Karpas-422 (cell line): ENCODE results near the gene HMGCR. TPM values are rescaled to one million over a fixed set of nuclear protein-coding genes. Genes with fewer than 3 reads are reported as not detected.

ENCODE experiments used
- DNase-seq: peaks from one replicate; pipeline ENCODE4 v3.0.0-alpha.2; 2015
- H2AFZ ChIP-seq: fragments of 200-600 bp; sonication (generic); 2 replicates; pipeline ENCODE4 v1.6.1; 2014; ENCODE audit warnings: antibody characterized with exemption, low read length, mixed read lengths
- H3K27ac ChIP-seq: fragments of 200-600 bp; sonication (generic); 2 replicates; pipeline ENCODE4 v1.5.1; 2014; ENCODE audit warnings: mild to moderate bottlenecking, low read length, moderate library complexity
- H3K27me3 ChIP-seq: fragments of 200-600 bp; sonication (generic); 2 replicates; pipeline ENCODE4 v1.6.1; 2014; ENCODE audit warnings: low read length, mixed read lengths
- H3K36me3 ChIP-seq: fragments of 200-600 bp; sonication (generic); 2 replicates; pipeline ENCODE4 v1.6.1; 2014; ENCODE audit warnings: low read length, mixed read lengths; ENCODE audit not compliant: insufficient read depth
- H3K4me1 ChIP-seq: fragments of 200-600 bp; sonication (generic); 2 replicates; pipeline ENCODE4 v1.6.1; 2014; ENCODE audit warnings: mild to moderate bottlenecking, low read length, mixed read lengths
- H3K4me2 ChIP-seq: fragments of 200-600 bp; sonication (generic); 2 replicates; pipeline ENCODE4 v1.6.1; 2014; ENCODE audit warnings: low read length, low read depth, mild to moderate bottlenecking; ENCODE audit not compliant: poor library complexity, severe bottlenecking
- H3K4me3 ChIP-seq: fragments of 200-600 bp; sonication (generic); 2 replicates; pipeline ENCODE4 v1.5.1; 2014; ENCODE audit warnings: mild to moderate bottlenecking, antibody characterized with exemption, low read length, mixed read lengths
- H3K79me2 ChIP-seq: fragments of 200-600 bp; sonication (generic); 2 replicates; pipeline ENCODE4 v1.6.1; 2014; ENCODE audit warnings: mild to moderate bottlenecking, low read length, mixed read lengths
- H3K9ac ChIP-seq: fragments of 200-600 bp; sonication (generic); 2 replicates; pipeline ENCODE4 v1.6.0; 2014; ENCODE audit warnings: low read length
- H3K9me2 ChIP-seq: fragments of 200-600 bp; sonication (generic), shearing (Covaris generic); replicated peaks from 2 replicates; pipeline ENCODE4 v1.6.0; 2014; ENCODE audit warnings: mild to moderate bottlenecking, low read length, moderate library complexity; ENCODE audit not compliant: insufficient read depth
- H3K9me3 ChIP-seq: fragments of 300-700, 200-600 bp; sonication (generic); 2 replicates; pipeline ENCODE4 v1.6.1; 2014; ENCODE audit warnings: low read length, mixed read lengths
- H4K20me1 ChIP-seq: fragments of 200-600 bp; sonication (generic); 2 replicates; pipeline ENCODE4 v1.6.1; 2014; ENCODE audit warnings: mild to moderate bottlenecking, antibody characterized with exemption, low read length, low read depth; ENCODE audit not compliant: insufficient read depth
- total RNA-seq: library from RNA; depleted of rRNA; stranded (reverse); fragments of >200 nt; shearing (Covaris generic); gene quantifications from 2 replicates; pipeline ENCODE4 v1.2.3, GENCODE V29; 2014; ENCODE audit warnings: low replicate concordance

HMGCR gene
- total RNA-seq, 1 experiment from 2014 or later: 172 TPM

- no peak overlapping the region for H3K4me2 ChIP-seq
- peaks cover 4% of the 10 kb centered on the region; the same call in 1 of the 2 replicates for H4K20me1 ChIP-seq
- no peak overlapping the region for H3K4me3 ChIP-seq
- H3K9me2 ChIP-seq: no peaks in the 10 kb centered on the region
- no peaks in the 10 kb centered on the region for H3K27me3 ChIP-seq
- H3K36me3 ChIP-seq: peaks cover 87% of the 10 kb centered on the region
- H3K9ac ChIP-seq: no peak overlapping the region
- H3K79me2 ChIP-seq: peaks cover 72% of the 10 kb centered on the region
- H3K4me1 ChIP-seq: no peaks in the 10 kb centered on the region
- H3K27ac ChIP-seq: no peak overlapping the region
- H2AFZ ChIP-seq: no peak overlapping the region
- no peaks in the 10 kb centered on the region for H3K9me3 ChIP-seq
- no peak for DNase-seq
These were observed 11.2 kb downstream of the HMGCR start for GRCh38 chr5:75348241-75348640.

DNA sequence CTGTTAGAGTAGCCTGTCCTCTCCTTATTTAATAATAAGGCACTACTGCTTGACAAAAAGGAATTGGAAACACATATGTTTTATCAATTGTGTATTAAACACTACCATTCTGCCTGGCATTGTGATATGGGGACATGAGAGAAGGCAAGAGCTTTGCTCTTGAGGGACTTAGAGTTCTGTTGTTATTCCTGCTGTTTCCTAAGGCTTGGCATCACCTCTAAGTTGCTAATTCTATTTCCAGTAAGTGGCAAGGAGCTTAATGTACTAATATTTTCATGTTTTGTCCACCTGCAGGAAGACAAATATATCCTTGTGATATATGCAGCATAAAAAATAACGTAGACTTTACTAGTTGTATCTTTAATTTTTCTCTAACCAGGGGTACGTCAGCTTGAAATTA lies 12.6 kb downstream of the HMGCR start:
- Histone ChIP-seq H3K4me3 (no peak overlapping the region), H3K4me1 (no peaks in the 10 kb centered on the region), H3K9me3 (no peaks in the 10 kb centered on the region), H3K9ac (no peak overlapping the region), H3K27me3 (no peaks in the 10 kb centered on the region), H3K9me2 (no peaks in the 10 kb centered on the region), H3K36me3 (peaks cover 86% of the 10 kb centered on the region), H2AFZ (no peak overlapping the region), H4K20me1 (no peaks in the 10 kb centered on the region; the same call in 1 of the 2 replicates), H3K4me2 (no peak overlapping the region), H3K79me2 (peaks cover 60% of the 10 kb centered on the region), H3K27ac (no peak overlapping the region)
- DNase-seq: no peak

DNA sequence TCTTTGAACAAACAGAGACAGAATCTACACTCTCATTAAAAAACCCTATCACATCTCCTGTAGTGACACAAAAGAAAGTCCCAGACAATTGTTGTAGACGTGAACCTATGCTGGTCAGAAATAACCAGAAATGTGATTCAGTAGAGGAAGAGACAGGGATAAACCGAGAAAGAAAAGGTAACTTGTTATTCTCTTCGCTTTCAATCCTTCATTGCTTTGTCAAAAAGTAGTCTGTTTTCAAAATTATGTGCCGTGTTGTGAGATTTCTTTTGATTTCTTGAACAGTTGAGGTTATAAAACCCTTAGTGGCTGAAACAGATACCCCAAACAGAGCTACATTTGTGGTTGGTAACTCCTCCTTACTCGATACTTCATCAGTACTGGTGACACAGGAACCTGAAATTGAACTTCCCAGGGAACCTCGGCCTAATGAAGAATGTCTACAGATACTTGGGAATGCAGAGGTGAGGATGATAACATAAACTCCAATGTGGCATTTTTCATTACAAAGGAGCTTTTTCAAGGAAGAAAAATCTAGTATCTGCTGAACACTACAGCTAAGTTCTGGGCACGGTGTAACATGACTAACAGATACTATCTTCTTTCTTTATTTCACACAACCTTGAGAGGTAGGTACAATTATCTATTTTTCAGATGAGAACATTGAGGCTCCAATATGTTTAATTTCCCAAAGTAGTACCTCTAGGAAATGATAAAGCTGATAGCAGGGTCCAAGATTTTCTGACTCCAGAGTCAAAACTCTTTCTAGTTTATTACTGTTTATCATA lies 14.3 kb downstream of the HMGCR start:
- Histone ChIP-seq H3K4me1 (no peaks in the 10 kb centered on the region), H2AFZ (no peak overlapping the region), H3K9me2 (no peaks in the 10 kb centered on the region), H3K4me2 (no peak overlapping the region), H3K4me3 (no peak overlapping the region), H3K9ac (no peak overlapping the region), H3K9me3 (no peaks in the 10 kb centered on the region), H3K79me2 (peaks cover 50% of the 10 kb centered on the region), H3K27ac (no peak overlapping the region), H3K27me3 (no peaks in the 10 kb centered on the region), H3K36me3 (peaks cover 84% of the 10 kb centered on the region), H4K20me1 (no peaks in the 10 kb centered on the region; the same call in 1 of the 2 replicates)
- no peak for DNase-seq

- H2AFZ ChIP-seq: no peak overlapping the region
- no peak overlapping the region for H3K4me3 ChIP-seq
- no peaks in the 10 kb centered on the region for H4K20me1 ChIP-seq
- no peak overlapping the region for H3K27ac ChIP-seq
- H3K9ac ChIP-seq: no peak overlapping the region
- no peak for DNase-seq
- peaks cover 25% of the 10 kb centered on the region for H3K79me2 ChIP-seq
- H3K9me3 ChIP-seq: no peaks in the 10 kb centered on the region
- peaks cover 85% of the 10 kb centered on the region for H3K36me3 ChIP-seq
- no peaks in the 10 kb centered on the region for H3K27me3 ChIP-seq
- H3K4me2 ChIP-seq: no peak overlapping the region
- no peaks in the 10 kb centered on the region for H3K9me2 ChIP-seq
- no peaks in the 10 kb centered on the region for H3K4me1 ChIP-seq
These were observed 18.2 kb downstream of the HMGCR start for GRCh38 chr5:75355236-75355635.

DNA sequence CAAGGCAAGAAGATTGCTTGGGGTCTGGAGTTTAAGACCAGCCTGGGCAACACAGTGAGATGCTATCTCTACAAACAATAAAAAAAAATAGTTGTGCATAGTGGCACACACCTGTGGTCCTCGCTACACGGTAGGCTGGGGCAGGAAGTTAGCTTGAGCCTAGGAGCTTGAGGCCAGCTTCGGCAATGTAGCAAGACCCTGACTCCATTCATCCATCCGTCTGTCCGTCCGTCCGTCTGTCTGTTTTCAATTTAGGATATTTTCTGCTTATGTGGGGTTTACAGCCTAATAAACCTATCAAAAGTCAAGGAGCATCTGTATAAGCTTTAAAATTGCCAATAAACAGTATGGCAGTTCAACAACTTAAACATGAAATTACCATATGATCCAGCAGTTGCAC lies 19.7 kb downstream of the HMGCR start:
- Histone ChIP-seq H3K4me2 (no peak overlapping the region), H3K36me3 (peaks cover 83% of the 10 kb centered on the region), H3K9me2 (no peaks in the 10 kb centered on the region), H3K4me3 (no peak overlapping the region), H4K20me1 (no peaks in the 10 kb centered on the region), H3K9ac (no peak overlapping the region), H3K79me2 (peaks cover 14% of the 10 kb centered on the region), H3K27me3 (no peaks in the 10 kb centered on the region), H3K4me1 (no peaks in the 10 kb centered on the region), H2AFZ (no peak overlapping the region), H3K9me3 (no peaks in the 10 kb centered on the region), H3K27ac (no peak overlapping the region)
- no peak for DNase-seq

DNA sequence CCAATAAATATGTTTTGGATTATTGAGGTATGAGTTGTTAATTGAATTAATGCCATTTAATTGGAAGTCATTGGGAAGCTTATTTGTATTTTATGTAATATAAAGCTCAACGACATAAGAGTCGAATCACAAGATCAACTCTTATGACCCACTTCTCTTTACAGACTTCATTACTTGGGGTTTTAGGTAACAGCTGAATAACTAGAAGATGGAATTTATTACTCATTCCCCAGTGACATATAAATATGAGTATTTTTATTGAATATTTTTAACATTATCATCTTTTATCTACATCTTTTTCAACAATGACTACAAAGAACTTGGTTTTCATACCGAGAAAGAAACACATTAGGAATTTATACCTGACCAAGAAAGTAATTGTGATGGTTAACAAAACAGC lies 21.1 kb downstream of the HMGCR start:
- H3K9me2 ChIP-seq: no peaks in the 10 kb centered on the region
- no peak overlapping the region for H3K4me3 ChIP-seq
- no peaks in the 10 kb centered on the region for H3K27me3 ChIP-seq
- H4K20me1 ChIP-seq: no peaks in the 10 kb centered on the region
- H3K4me2 ChIP-seq: no peak overlapping the region
- peaks cover 83% of the 10 kb centered on the region for H3K36me3 ChIP-seq
- no peaks in the 10 kb centered on the region for H3K4me1 ChIP-seq
- peaks cover 6% of the 10 kb centered on the region; the same call in 1 of the 2 replicates for H3K79me2 ChIP-seq
- H2AFZ ChIP-seq: no peak overlapping the region
- H3K9ac ChIP-seq: no peak overlapping the region
- H3K27ac ChIP-seq: no peak overlapping the region
- no peak for DNase-seq
- no peaks in the 10 kb centered on the region for H3K9me3 ChIP-seq

DNA sequence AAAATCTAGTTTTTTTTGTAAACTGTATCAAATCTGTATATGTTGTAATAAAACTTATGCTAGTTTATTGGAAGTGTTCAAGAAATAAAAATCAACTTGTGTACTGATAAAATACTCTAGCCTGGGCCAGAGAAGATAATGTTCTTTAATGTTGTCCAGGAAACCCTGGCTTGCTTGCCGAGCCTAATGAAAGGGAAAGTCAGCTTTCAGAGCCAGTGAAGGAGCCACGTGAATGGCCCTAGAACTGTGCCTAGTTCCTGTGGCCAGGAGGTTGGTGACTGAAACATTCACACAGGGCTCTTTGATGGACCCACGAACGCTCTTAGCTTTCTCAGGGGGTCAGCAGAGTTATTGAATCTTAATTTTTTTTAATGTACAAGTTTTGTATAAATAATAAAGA lies 24.3 kb downstream of the HMGCR start:
- Histone ChIP-seq H2AFZ (no peak overlapping the region), H3K36me3 (peaks cover 60% of the 10 kb centered on the region; the same call in 1 of the 2 replicates), H3K4me2 (no peak overlapping the region), H3K9me3 (no peaks in the 10 kb centered on the region), H3K4me1 (no peaks in the 10 kb centered on the region), H3K27me3 (no peaks in the 10 kb centered on the region), H3K27ac (no peak overlapping the region), H3K9me2 (no peaks in the 10 kb centered on the region), H3K4me3 (no peak overlapping the region), H3K79me2 (no peaks in the 10 kb centered on the region), H4K20me1 (no peaks in the 10 kb centered on the region), H3K9ac (no peak overlapping the region)
- DNase-seq: no peak

DNA sequence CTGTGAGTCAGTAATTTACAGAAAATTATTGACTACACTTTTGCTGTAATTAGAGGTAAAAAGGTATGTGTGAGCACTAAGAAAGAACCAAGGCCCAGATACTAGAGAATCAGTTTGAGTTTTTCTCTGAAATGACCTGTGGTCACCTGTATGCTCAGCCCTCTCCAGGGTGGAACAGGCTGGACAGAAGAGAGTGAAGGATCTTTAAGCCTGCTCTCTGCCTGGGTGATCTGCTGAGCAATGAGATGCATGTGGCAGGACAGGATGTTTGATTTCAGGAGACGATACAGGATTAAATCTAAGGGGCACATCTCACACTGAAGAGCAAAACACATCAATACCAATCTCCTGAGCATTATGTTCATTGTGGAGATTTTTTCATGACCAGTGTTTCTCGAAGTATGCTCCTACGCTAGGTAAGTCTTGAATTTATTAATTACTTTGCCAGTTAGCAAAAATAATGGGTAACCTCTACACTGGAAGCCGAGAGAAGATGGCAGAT lies 25.5 kb downstream of the HMGCR start:
- Histone ChIP-seq H3K9ac (no peak overlapping the region), H3K36me3 (peaks cover 47% of the 10 kb centered on the region; the same call in 1 of the 2 replicates), H3K9me2 (no peaks in the 10 kb centered on the region), H3K27ac (no peak overlapping the region), H3K4me2 (no peak overlapping the region), H3K9me3 (no peaks in the 10 kb centered on the region), H2AFZ (no peak overlapping the region), H3K27me3 (no peaks in the 10 kb centered on the region), H3K4me3 (no peak overlapping the region), H4K20me1 (no peaks in the 10 kb centered on the region), H3K4me1 (no peaks in the 10 kb centered on the region), H3K79me2 (no peaks in the 10 kb centered on the region)
- no peak for DNase-seq
